GM12891 (cell line): ENCODE measurements around the gene PCDHGA12.

ENCODE experiments used
- PAX5 ChIP-seq: IDR thresholded peaks from 2 replicates; pipeline ENCODE4 v1.6.1; 2011; ENCODE audit warnings: low read length, moderate library complexity, mild to moderate bottlenecking; ENCODE audit not compliant: insufficient read depth, severe bottlenecking
- POLR2A ChIP-seq: IDR thresholded peaks from 2 replicates; pipeline ENCODE4 v1.6.1; 2011; ENCODE audit warnings: low read depth, low read length, control low read depth
- POLR2AphosphoS5 ChIP-seq: IDR thresholded peaks from 2 replicates; pipeline ENCODE4 v1.6.1; 2011; ENCODE audit warnings: low read depth, low read length, control low read depth
- SPI1 ChIP-seq: IDR thresholded peaks from 2 replicates; pipeline ENCODE4 v1.6.1; 2011; ENCODE audit warnings: low read depth, low read length, control low read depth
- TAF1 ChIP-seq: IDR thresholded peaks from 2 replicates; pipeline ENCODE4 v1.6.1; 2011; ENCODE audit warnings: low read depth, low read length, control low read depth

DNA sequence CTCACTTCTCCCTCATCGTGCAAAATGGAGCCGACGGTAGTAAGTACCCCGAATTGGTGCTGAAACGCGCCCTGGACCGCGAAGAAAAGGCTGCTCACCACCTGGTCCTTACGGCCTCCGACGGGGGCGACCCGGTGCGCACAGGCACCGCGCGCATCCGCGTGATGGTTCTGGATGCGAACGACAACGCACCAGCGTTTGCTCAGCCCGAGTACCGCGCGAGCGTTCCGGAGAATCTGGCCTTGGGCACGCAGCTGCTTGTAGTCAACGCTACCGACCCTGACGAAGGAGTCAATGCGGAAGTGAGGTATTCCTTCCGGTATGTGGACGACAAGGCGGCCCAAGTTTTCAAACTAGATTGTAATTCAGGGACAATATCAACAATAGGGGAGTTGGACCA, 979 bp downstream of the PCDHGA12 start:
- TF ChIP-seq POLR2AphosphoS5 (no peak), POLR2A (no peak), SPI1 (no peak), TAF1 (no peak), PAX5 (no peak)
